MCF 10A (cell line): ENCODE data around the gene PIP4K2C. TPM values are rescaled to one million over a fixed set of nuclear protein-coding genes. Genes with fewer than 3 reads are reported as not detected.

Experiments used
- BruUV-seq: library from RNA; stranded (reverse); fragments of 400-500 nt; replicated peaks from 2 replicates; lab custom pipeline; 2021; lab: Mats Ljungman, UMichigan
- CTCF ChIA-PET: fragments of 300-600 bp; sonication (Branson Sonifier 250); formaldehyde crosslinking; extraction: SDS; loops from one replicate; lab custom pipeline; 2021; ENCODE audit warnings: antibody characterized with exemption, inconsistent platforms; lab: Yijun Ruan, JAX
- POLR2A ChIA-PET: fragments of 300-600, 350-650 bp; sonication (Branson Sonifier 250); formaldehyde crosslinking; extraction: SDS; loops from one replicate; lab custom pipeline; 2020; ENCODE audit warnings: antibody characterized with exemption, inconsistent platforms; lab: Yijun Ruan, JAX
- DNase-seq: peaks from one replicate; pipeline ENCODE4 v3.0.0-alpha.2; 2018; ENCODE audit not compliant: unreplicated experiment
- H3K27ac Mint-ChIP-seq: one replicate; pipeline ENCODE4 v1.8.0; 2022; ENCODE audit warnings: mild to moderate bottlenecking, low read depth, mixed read lengths; ENCODE audit not compliant: unreplicated experiment
- H3K27me3 Mint-ChIP-seq: one replicate; pipeline ENCODE4 v1.8.0; 2022; ENCODE audit warnings: mixed read lengths; ENCODE audit not compliant: insufficient read depth, unreplicated experiment
- H3K36me3 Mint-ChIP-seq: one replicate; pipeline ENCODE4 v1.8.0; 2022; ENCODE audit warnings: mild to moderate bottlenecking, moderate library complexity, mixed read lengths; ENCODE audit not compliant: insufficient read depth, unreplicated experiment
- H3K4me1 Mint-ChIP-seq: one replicate; pipeline ENCODE4 v1.8.0; 2022; ENCODE audit warnings: mixed read lengths; ENCODE audit not compliant: insufficient read depth, unreplicated experiment
- H3K4me3 Mint-ChIP-seq: one replicate; pipeline ENCODE4 v1.8.0; 2022; ENCODE audit warnings: mild to moderate bottlenecking, moderate library complexity, mixed read lengths; ENCODE audit not compliant: unreplicated experiment
- H3K9me3 Mint-ChIP-seq: one replicate; pipeline ENCODE4 v1.8.0; 2022; ENCODE audit warnings: mixed read lengths; ENCODE audit not compliant: unreplicated experiment
- intact Hi-C: fragments of 100-400 bp; cut with micrococcal nuclease; formaldehyde crosslinking; loops from 2 replicates; pipeline ENCODE4 v1.14.1; 2022
- total RNA-seq: library from RNA; stranded (reverse); gene quantifications from 2 replicates; pipeline ENCODE4 v1.2.3, GENCODE V29; 2022
- TF ChIP-seq, protein P1 (sequence below): fragments of 200-600 bp; IDR thresholded peaks from one replicate; pipeline ENCODE4 v1.8.0; 2022; ENCODE audit warnings: antibody characterized with exemption, mild to moderate bottlenecking; ENCODE audit not compliant: unreplicated experiment

The PIP4K2C gene
- total RNA-seq, 1 experiment from 2014 or later = 32.0 TPM

DNA sequence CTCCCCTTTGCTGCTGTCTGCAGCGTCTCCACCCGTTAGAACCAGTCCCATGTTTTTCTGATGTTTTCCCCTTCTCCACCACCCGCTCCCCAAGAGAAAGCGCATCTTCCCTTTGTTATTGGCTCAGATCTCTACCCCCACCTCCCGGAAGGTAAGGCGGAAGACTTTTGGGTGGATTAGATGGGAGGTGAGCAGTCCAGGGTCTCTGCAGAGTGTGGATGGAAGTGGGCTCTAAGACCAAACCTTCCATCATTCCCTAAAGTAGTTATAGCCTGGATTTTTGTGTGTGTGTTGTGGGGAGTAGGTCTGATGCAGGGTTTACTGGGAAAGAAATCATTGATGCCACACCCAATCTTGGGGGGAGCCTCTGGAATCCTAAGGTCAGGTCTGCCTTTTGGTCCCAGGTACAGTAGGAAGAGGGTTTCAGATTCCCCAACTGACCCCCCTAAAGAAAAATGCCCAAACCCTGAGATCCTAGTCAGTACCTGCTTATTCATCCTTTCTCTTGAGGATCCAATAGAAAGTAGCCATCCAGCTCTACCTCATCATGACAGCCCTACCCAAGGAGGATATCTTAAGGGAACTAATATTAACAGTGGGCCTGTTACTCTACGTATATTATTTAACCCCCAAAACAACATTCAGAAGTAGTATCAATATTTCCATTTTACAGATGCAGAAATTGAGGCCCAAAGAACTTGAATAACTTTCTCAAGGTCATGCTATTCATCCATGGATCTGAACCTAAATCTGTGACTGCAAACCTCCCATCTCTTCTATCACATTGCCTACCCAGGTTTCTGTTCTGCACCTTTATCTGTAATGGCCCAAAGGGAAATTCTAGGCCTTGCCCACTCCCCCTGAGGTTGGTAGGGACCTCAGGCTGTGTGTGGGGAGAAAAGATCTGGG lies 40.1 kb upstream of the PIP4K2C start:
- ChIA-PET CTCF (no interaction called here), POLR2A (no interaction called here)
- Mint-ChIP-seq H3K4me3 (no peak overlapping the region), H3K27ac (no peak overlapping the region), H3K4me1 (peaks cover 19% of the 10 kb centered on the region), H3K36me3 (no peaks in the 10 kb centered on the region), H3K9me3 (no peaks in the 10 kb centered on the region), H3K27me3 (peaks cover 9% of the 10 kb centered on the region)
- no TSS peak for BruUV-seq
- TF ChIP-seq, protein P1, sequence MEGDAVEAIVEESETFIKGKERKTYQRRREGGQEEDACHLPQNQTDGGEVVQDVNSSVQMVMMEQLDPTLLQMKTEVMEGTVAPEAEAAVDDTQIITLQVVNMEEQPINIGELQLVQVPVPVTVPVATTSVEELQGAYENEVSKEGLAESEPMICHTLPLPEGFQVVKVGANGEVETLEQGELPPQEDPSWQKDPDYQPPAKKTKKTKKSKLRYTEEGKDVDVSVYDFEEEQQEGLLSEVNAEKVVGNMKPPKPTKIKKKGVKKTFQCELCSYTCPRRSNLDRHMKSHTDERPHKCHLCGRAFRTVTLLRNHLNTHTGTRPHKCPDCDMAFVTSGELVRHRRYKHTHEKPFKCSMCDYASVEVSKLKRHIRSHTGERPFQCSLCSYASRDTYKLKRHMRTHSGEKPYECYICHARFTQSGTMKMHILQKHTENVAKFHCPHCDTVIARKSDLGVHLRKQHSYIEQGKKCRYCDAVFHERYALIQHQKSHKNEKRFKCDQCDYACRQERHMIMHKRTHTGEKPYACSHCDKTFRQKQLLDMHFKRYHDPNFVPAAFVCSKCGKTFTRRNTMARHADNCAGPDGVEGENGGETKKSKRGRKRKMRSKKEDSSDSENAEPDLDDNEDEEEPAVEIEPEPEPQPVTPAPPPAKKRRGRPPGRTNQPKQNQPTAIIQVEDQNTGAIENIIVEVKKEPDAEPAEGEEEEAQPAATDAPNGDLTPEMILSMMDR = no peak
- no peak for DNase-seq
- intact Hi-C loops = no loop called here

DNA sequence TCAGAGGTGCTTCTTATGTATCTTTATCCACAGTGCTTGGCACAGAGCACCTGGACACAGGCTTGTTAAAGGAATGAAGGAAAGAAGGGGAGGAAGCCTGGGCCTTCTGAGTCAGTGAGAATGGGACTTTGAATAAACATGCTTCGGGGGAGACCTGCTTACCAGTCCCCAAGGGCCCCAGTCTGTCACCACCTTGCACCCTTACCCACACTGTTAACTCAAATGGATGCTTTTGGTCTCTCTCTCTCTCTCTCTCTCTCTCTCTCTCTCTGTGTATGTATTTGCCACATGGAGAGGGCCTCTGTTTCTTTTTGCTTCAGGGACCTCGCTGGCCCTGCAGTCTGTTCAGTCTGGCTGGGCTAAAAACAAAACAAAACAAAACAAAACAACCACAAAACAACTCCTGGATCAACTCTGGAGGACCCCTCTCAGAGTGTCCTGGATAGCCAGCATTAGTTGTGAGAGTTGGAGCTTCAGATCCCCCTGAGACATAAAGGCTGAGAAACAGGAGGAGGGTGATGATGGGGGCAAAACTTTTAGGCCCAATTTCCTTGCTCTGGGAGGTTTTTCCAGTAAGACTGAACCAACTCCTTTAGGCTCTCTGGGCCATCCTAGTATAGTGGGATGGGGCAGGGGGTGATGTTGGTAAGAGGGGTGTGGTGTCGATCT lies 39.2 kb upstream of the PIP4K2C start:
- Mint-ChIP-seq H3K4me1 (peaks cover 15% of the 10 kb centered on the region), H3K27me3 (peaks cover 9% of the 10 kb centered on the region), H3K9me3 (no peaks in the 10 kb centered on the region), H3K4me3 (no peak overlapping the region), H3K36me3 (no peaks in the 10 kb centered on the region), H3K27ac (no peak overlapping the region)
- POLR2A ChIA-PET = no interaction called here
- CTCF ChIA-PET = no interaction called here
- DNase-seq = no peak
- intact Hi-C loops = no loop called here
- BruUV-seq = no TSS peak
- TF ChIP-seq, protein P1 = no peak

DNA sequence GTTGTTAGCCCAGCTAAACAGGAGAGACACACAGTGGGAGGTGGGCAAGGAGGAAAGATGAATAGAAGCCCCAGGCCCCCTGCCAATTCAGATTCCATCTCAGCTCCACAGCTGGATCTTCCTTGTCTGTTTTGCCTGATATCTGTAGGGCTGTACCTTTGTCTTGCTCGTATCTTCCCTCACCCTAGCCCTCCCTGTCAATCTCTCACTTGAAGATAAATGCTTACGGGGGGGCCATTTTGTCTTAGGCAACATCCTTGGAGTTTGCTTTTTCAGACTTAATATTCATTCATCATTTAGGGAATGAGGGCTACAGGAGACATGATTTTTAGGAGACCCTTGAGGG lies 38.7 kb upstream of the PIP4K2C start:
- ChIA-PET CTCF (no interaction called here), POLR2A (no interaction called here)
- TF ChIP-seq, protein P1 = no peak
- Mint-ChIP-seq H3K27ac (no peak overlapping the region), H3K27me3 (peaks cover 9% of the 10 kb centered on the region), H3K9me3 (no peaks in the 10 kb centered on the region), H3K4me1 (peaks cover 12% of the 10 kb centered on the region), H3K36me3 (no peaks in the 10 kb centered on the region), H3K4me3 (no peak overlapping the region)
- BruUV-seq = no TSS peak
- intact Hi-C loops = no loop called here
- DNase-seq = no peak

DNA sequence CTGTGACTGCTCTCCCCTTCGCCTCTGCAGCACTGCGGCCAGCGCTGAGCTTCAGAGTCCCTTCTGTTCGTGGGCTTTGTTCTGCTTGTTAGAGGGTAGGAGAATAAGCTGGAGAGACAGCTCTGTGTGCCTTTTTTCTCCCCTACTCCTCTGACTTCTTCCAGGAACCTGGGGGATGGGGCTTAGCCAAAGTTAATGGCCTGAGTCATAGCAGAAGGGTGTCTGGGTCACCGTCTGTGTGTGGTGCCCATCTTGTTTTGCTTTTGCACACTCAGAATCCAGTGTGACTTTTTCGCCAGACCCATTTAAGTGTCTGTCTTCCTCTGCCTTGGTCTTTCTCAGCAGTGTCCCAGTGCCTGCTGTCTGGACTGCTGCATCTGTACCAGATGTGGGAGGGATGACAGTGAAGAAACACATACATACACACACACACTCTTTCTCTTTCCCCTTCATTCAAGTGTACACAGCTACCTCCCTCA lies 38.1 kb upstream of the PIP4K2C start:
- BruUV-seq = no TSS peak
- Mint-ChIP-seq H3K27me3 (peaks cover 9% of the 10 kb centered on the region), H3K27ac (no peak overlapping the region), H3K36me3 (no peaks in the 10 kb centered on the region), H3K9me3 (no peaks in the 10 kb centered on the region), H3K4me3 (no peak overlapping the region), H3K4me1 (peaks cover 9% of the 10 kb centered on the region)
- POLR2A ChIA-PET = interaction anchor here (1.0 kb wide), 1 partner anchor 33 kb away, joined by 3 read pairs; no protein-coding TSS in a partner anchor
- no peak for DNase-seq
- CTCF ChIA-PET = interaction anchor here (0.6 kb wide), 1 partner anchor 207 kb away, joined by 3 read pairs; no protein-coding TSS in a partner anchor
- TF ChIP-seq, protein P1 = no peak
- intact Hi-C loops = no loop called here
